HG03045 (cell line): ENCODE results near the gene KLHL24.
"Not testable (repeated sequence)": the region's sequence is repeated elsewhere in the genome, so short reads cannot be mapped to it uniquely, and the experiment has no call there.

ENCODE experiments used
- ATAC-seq: cut with Tn5 transposase; IDR thresholded peaks from one replicate; pipeline ENCODE4 v1.9.1; 2021; ENCODE audit warnings: mild to moderate bottlenecking, moderate library complexity; ENCODE audit not compliant: unreplicated experiment

The KLHL24 gene

GRCh38 chr3:183634707-183635106 lies 716 bp upstream of the KLHL24 start:
- ATAC-seq = no peak

- ATAC-seq = peak; percentile 1
Observed at GRCh38 chr3:183635107-183635430, 354 bp upstream of the KLHL24 start.

GRCh38 chr3:183636221-183637105 lies 1.0 kb downstream of the KLHL24 start:
- peak; percentile 84 for ATAC-seq

DNA sequence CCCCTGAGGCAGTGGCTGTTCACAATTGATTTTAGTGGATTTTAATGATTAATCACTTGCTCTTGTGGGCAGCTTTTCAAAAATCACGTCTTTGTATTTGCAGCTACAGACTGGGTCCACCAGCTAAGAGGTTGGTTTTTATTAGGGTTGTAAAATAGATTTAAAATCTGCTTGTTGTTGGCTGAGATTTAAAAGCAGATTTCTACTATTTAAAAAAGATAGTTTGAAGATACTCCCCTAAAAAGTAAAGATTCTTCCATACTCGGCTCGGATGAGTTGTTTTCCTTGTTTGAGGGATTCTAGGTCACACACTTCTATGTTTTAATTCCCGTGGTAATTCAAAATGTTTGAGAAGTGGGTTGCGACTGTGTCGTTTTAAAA lies 1.7 kb downstream of the KLHL24 start:
- ATAC-seq = no peak

- not testable (repeated sequence) for ATAC-seq
Observed at GRCh38 chr3:183637633-183638032, 2.2 kb downstream of the KLHL24 start.

GRCh38 chr3:183638101-183638852 lies 2.9 kb downstream of the KLHL24 start:
- ATAC-seq = no peak

- ATAC-seq = not testable (repeated sequence)
Observed at GRCh38 chr3:183640635-183641034, 5.2 kb downstream of the KLHL24 start.

- ATAC-seq = no peak
Observed at GRCh38 chr3:183641882-183642281, 6.5 kb downstream of the KLHL24 start.

DNA sequence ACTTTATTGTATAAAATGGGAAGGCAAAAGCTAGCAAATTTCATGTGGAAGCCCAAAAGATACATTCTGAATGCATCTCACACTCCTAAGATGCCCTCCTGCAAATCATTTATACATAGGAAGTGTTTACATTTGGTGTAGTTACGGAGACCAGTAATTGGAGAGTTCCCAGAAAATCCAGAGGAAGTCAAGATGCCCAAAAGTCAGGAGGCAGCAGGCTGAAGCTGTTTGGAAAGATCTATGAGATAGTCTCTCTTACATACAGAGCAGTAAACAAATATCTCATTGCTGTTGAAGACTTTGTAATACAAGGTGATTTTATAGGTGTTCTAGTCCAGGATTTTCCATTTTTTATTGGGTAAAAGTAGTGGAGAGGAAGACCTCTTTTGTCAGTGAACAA lies 8.8 kb downstream of the KLHL24 start:
- ATAC-seq = no peak

- ATAC-seq = no peak
Observed at GRCh38 chr3:183645254-183645653, 9.8 kb downstream of the KLHL24 start.

DNA sequence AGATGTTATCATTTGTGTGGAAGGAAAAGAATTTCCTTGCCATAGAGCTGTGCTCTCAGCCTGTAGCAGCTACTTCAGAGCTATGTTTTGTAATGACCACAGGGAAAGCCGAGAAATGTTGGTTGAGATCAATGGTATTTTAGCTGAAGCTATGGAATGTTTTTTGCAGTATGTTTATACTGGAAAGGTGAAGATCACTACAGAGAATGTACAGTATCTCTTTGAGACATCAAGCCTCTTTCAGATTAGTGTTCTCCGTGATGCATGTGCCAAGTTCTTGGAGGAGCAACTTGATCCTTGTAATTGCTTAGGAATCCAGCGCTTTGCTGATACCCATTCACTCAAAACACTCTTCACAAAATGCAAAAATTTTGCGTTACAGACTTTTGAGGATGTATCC lies 15.1 kb downstream of the KLHL24 start:
- no peak for ATAC-seq

GRCh38 chr3:183653209-183654064 lies 18.0 kb downstream of the KLHL24 start:
- no peak for ATAC-seq

GRCh38 chr3:183654727-183655126 lies 19.3 kb downstream of the KLHL24 start:
- ATAC-seq = no peak

- ATAC-seq = no peak
Observed at GRCh38 chr3:183662099-183662498, 26.7 kb downstream of the KLHL24 start.

GRCh38 chr3:183664913-183665381 lies 29.5 kb downstream of the KLHL24 start:
- ATAC-seq = no peak

DNA sequence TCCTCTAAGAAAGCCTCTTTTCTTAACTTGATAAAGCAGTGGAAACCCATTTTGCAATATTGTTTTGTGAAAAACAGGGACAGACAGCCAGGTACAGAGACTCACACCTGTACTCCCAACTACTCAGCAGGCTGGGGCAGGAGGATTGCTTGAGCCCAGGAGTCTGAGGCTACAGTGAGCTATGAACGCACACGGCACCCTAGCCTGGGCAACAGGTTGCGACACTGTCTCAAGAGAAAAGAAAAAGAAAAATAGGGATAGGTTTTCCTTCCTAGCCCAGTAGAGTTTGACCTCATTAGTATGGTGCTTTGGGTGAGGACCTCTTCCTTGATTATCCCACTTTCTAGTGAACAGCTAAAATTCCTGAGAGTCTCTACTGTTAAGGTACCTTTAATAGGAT lies 44.6 kb downstream of the KLHL24 start:
- no peak for ATAC-seq

- no peak for ATAC-seq
Observed at GRCh38 chr3:183687705-183688104, 52.3 kb downstream of the KLHL24 start.

DNA sequence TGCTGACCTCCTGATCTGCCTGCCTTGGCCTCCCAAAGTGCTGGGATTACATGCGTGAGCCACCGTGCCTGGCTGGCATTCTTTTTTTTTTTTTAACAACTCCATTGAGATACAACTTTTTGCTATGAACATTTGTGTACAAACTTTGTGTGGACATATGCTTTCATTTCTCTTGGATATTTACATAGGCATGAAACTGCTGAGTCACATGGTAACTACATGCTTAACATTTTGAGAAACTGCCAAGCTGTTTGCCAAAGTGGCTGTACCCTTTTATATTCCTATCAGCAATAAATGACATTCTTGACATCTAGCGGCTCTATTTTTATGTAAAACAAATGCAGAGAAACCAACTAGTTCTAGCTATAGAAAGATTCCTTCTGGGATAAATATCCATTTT lies 53.5 kb downstream of the KLHL24 start:
- ATAC-seq = no peak

DNA sequence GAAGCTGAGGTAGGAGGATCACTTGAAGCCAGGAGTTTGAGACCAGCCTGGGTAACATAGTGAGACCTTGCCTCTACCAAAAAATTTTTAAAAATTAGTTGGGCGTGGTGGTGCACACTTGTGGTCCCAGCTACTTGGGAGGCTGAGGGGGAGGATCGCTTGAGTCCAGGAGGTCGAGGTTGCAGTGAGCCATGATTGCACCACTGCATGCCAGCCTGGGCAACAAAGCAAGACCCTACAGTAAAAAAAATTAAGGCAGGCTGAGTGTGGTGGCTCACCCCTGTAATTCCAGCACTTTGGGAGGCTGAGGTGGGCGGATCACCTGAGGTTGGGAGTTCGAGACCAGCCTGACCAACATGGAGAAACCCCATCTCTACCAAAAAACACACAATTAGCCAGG lies 54.2 kb downstream of the KLHL24 start:
- ATAC-seq = not testable (repeated sequence)

DNA sequence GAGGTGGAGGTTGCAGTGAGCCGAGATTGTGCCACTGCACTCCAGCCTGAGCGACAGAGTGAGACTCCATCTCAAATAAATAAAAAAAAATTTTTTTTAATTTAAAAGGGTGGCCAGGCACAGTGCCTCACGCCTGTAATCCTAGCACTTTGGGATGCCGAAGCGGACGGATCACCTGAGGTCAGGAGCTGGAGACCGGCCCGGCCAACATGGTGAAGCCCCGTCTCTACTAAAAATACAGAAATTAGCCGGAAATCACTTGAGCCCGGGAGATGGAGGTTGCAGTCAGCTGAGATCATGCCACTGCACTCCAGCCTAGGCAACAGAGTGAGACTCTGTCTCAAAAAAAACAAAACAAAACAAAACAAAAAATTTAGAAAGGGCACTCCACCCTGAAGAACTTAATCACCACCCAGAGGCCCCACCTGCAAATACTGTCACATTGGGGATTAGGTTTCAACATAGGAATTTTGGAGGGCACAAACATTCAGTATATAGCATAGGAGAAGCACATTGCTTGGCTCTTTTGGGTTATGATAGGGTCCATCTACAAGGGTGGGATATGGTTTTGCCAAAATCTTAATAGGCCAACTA lies 55.1 kb downstream of the KLHL24 start:
- no peak for ATAC-seq

- ATAC-seq = no peak
Observed at GRCh38 chr3:183692436-183692835, 57.0 kb downstream of the KLHL24 start.
